H1 (cell line): Measurements from ENCODE around the gene LRCH1. TPM values are rescaled to one million over a fixed set of nuclear protein-coding genes. Genes with fewer than 3 reads are reported as not detected.

Experiments
- CTCF ChIA-PET: fragments of 300-600 bp; sonication (Branson Sonifier 250); formaldehyde crosslinking; loops from one replicate; lab custom pipeline; 2021; ENCODE audit not compliant: partially characterized antibody; lab: Charles Lee
- POLR2A ChIA-PET: fragments of 300-600 bp; sonication (Branson Sonifier 250); formaldehyde crosslinking; loops from one replicate; lab custom pipeline; 2021; ENCODE audit warnings: inconsistent platforms; ENCODE audit not compliant: partially characterized antibody; lab: Charles Lee
- DNase-seq, 2 experiments: peaks; one replicate each; pipeline versions ENCODE4 v3.0.0 to v3.0.0-alpha.2; 2010 to 2022; ENCODE audit warnings: low spot score in 2 of 2, low read depth in 1 of 2, mixed read lengths in 1 of 2
- FAIRE-seq: peaks from 2 replicates; lab custom pipeline; 2011; peaks lifted over from hg19 to GRCh38; lab: Jason Lieb, UNC
- H2AFZ ChIP-seq: 2 replicates; pipeline ENCODE4 v1.8.1; 2012; ENCODE audit warnings: low read length, inconsistent platforms
- H2AK5ac ChIP-seq: 2 replicates; pipeline ENCODE4 v1.6.1; 2013; ENCODE audit warnings: low read depth, low read length
- H2BK120ac ChIP-seq: replicated peaks from 2 replicates; pipeline ENCODE3; 2013; ENCODE audit warnings: low read depth, low read length, inconsistent platforms
- H2BK12ac ChIP-seq: 2 replicates; pipeline ENCODE4 v1.6.1; 2013; ENCODE audit warnings: low read depth, low read length
- H2BK15ac ChIP-seq: 2 replicates; pipeline ENCODE4 v1.6.1; 2013; ENCODE audit warnings: low read length
- H2BK20ac ChIP-seq: 2 replicates; pipeline ENCODE4 v1.6.1; 2013; ENCODE audit warnings: low read length
- H2BK5ac ChIP-seq: 2 replicates; pipeline ENCODE4 v1.6.1; 2013; ENCODE audit warnings: low read depth, low read length
- H3K14ac ChIP-seq: 2 replicates; pipeline ENCODE4 v1.6.1; 2013; ENCODE audit warnings: inconsistent platforms; ENCODE audit not compliant: insufficient read length
- H3K18ac ChIP-seq: 2 replicates; pipeline ENCODE4 v1.6.1; 2013; ENCODE audit warnings: low read length; ENCODE audit errors: extremely low read depth
- H3K23ac ChIP-seq: 2 replicates; pipeline ENCODE4 v1.6.1; 2013; ENCODE audit warnings: inconsistent platforms; ENCODE audit not compliant: insufficient read length
- H3K23me2 ChIP-seq: 2 replicates; pipeline ENCODE4 v1.6.1; 2013; ENCODE audit warnings: low read depth, low read length
- H3K27ac ChIP-seq: 2 replicates; pipeline ENCODE4 v1.6.1; 2011; ENCODE audit warnings: low read depth, low read length, inconsistent platforms
- H3K27me3 ChIP-seq, 4 experiments: replicated peaks in 1 of 4; 1 replicate in 1 of 4; 2 replicates in 3 of 4; pipeline versions ENCODE4 v1.6.1 to v1.8.1; 2011 to 2013; ENCODE audit warnings: low read length in 3 of 4, mild to moderate bottlenecking in 3 of 4, inconsistent platforms in 2 of 4, mixed read lengths in 2 of 4, moderate library complexity in 1 of 4; ENCODE audit not compliant: control insufficient read depth in 3 of 4, insufficient read depth in 3 of 4; ENCODE audit errors: extremely low read depth in 1 of 4
- H3K36me3 ChIP-seq, 4 experiments: 2 replicates each; pipeline versions ENCODE4 v1.6.1 to v1.8.1; 2011 to 2013; ENCODE audit warnings: mild to moderate bottlenecking in 4 of 4, low read length in 3 of 4, moderate library complexity in 2 of 4, control low read depth in 1 of 4, inconsistent platforms in 1 of 4; ENCODE audit not compliant: insufficient read depth in 4 of 4, control insufficient read depth in 2 of 4
- H3K4ac ChIP-seq: replicated peaks from 2 replicates; pipeline ENCODE3; 2013; ENCODE audit warnings: low read length, low read depth, mixed read lengths, inconsistent platforms; ENCODE audit not compliant: insufficient read length
- H3K4me1 ChIP-seq, 4 experiments: replicated peaks in 1 of 4; 1 replicate in 1 of 4; 2 replicates in 3 of 4; pipeline versions ENCODE4 v1.6.1 to v1.8.1; 2011 to 2013; ENCODE audit warnings: low read length in 3 of 4, inconsistent platforms in 2 of 4, mixed read lengths in 1 of 4; ENCODE audit not compliant: insufficient read depth in 4 of 4, control insufficient read depth in 3 of 4
- H3K4me2 ChIP-seq, 2 experiments: 2 replicates each; pipeline versions ENCODE4 v1.6.1 to v1.8.1; 2011 to 2013; ENCODE audit warnings: low read depth in 2 of 2, low read length in 2 of 2, control low read depth in 1 of 2, inconsistent platforms in 1 of 2, mild to moderate bottlenecking in 1 of 2; ENCODE audit not compliant: insufficient read depth in 1 of 2
- H3K4me3 ChIP-seq, 4 experiments: fragments of 200-600, 300-600 bp in 1 of 4; sonication (generic), shearing (Covaris generic), sonication (Bioruptor Twin) in 1 of 4; 2 replicates each; pipeline versions ENCODE4 v1.5.1 to v1.8.1; 2011 to 2016; ENCODE audit warnings: low read length in 4 of 4, low read depth in 3 of 4, control low read depth in 2 of 4, inconsistent platforms in 2 of 4, mild to moderate bottlenecking in 2 of 4, mixed read lengths in 1 of 4, moderate library complexity in 1 of 4; ENCODE audit not compliant: insufficient read depth in 2 of 4; ENCODE audit errors: extremely low read depth in 1 of 4
- H3K56ac ChIP-seq: replicated peaks from 2 replicates; pipeline ENCODE3; 2013; ENCODE audit warnings: low read depth, mild to moderate bottlenecking, mixed read lengths, low read length, inconsistent platforms; ENCODE audit not compliant: insufficient read length
- H3K79me1 ChIP-seq: 2 replicates; pipeline ENCODE4 v1.6.1; 2013; ENCODE audit warnings: low read depth, low read length, control low read depth
- H3K79me2 ChIP-seq, 2 experiments: 2 replicates each; pipeline versions ENCODE4 v1.6.1 to v1.8.1; 2012 to 2013; ENCODE audit warnings: low read length in 2 of 2, mild to moderate bottlenecking in 2 of 2, inconsistent platforms in 1 of 2; ENCODE audit not compliant: insufficient read depth in 2 of 2, control insufficient read depth in 1 of 2
- H3K9ac ChIP-seq, 4 experiments: replicated peaks in 1 of 4; 1 replicate in 1 of 4; 2 replicates in 3 of 4; pipeline versions ENCODE4 v1.6.1 to v1.8.1; 2011 to 2013; ENCODE audit warnings: low read depth in 3 of 4, low read length in 3 of 4, control low read depth in 2 of 4, mild to moderate bottlenecking in 2 of 4, moderate library complexity in 2 of 4, inconsistent platforms in 1 of 4; ENCODE audit errors: extremely low read depth in 1 of 4
- H3K9me3 ChIP-seq, 2 experiments: 2 replicates each; pipeline versions ENCODE4 v1.6.1 to v1.8.1; 2012 to 2013; ENCODE audit warnings: mild to moderate bottlenecking in 2 of 2, moderate library complexity in 2 of 2, control low read depth in 1 of 2, inconsistent platforms in 1 of 2, low read depth in 1 of 2, low read length in 1 of 2, mixed read lengths in 1 of 2; ENCODE audit not compliant: insufficient read depth in 2 of 2
- H4K20me1 ChIP-seq, 2 experiments: replicated peaks in 1 of 2; 2 replicates each; pipeline versions ENCODE3 to v1.8.1; 2011 to 2013; ENCODE audit warnings: inconsistent platforms in 2 of 2, low read length in 2 of 2, mild to moderate bottlenecking in 1 of 2; ENCODE audit not compliant: insufficient read depth in 2 of 2, control insufficient read depth in 1 of 2
- H4K5ac ChIP-seq: 2 replicates; pipeline ENCODE4 v1.6.1; 2013; ENCODE audit warnings: low read length, low read depth, mixed read lengths, inconsistent platforms; ENCODE audit not compliant: insufficient read length
- H4K8ac ChIP-seq: 2 replicates; pipeline ENCODE4 v1.8.0; 2013; ENCODE audit warnings: mild to moderate bottlenecking, moderate library complexity, low read length, inconsistent platforms; ENCODE audit not compliant: insufficient read depth; ENCODE audit errors: extremely low read depth
- H4K91ac ChIP-seq: replicated peaks from 2 replicates; pipeline ENCODE3; 2013; ENCODE audit warnings: low read length, mixed read lengths, inconsistent platforms; ENCODE audit not compliant: insufficient read length
- CHD2 ChIP-seq: IDR thresholded peaks from 2 replicates; pipeline ENCODE4 v1.6.1; 2012; ENCODE audit warnings: low read length, improper control_type of control experiment
- FOSL1 ChIP-seq: IDR thresholded peaks from 2 replicates; pipeline ENCODE4 v1.6.1; 2011; ENCODE audit warnings: mild to moderate bottlenecking, low read depth, low read length, moderate library complexity; ENCODE audit not compliant: insufficient read depth
- HDAC6 ChIP-seq: IDR thresholded peaks from one replicate; pipeline ENCODE4 v1.7.1; 2012; ENCODE audit warnings: low read depth, mild to moderate bottlenecking, inconsistent platforms, low read length, moderate library complexity
- JUN ChIP-seq: IDR thresholded peaks from 2 replicates; pipeline ENCODE4 v1.6.1; 2011; ENCODE audit warnings: low read depth, mild to moderate bottlenecking, improper control_type of control experiment, low read length
- JUND ChIP-seq: IDR thresholded peaks from 2 replicates; pipeline ENCODE4 v1.6.1; 2011; ENCODE audit warnings: mild to moderate bottlenecking, improper control_type of control experiment, low read length
- KDM1A ChIP-seq: fragments of 200-600, 300-600 bp; sonication (generic); IDR thresholded peaks from 2 replicates; pipeline ENCODE4 v1.7.1; 2016; ENCODE audit warnings: mild to moderate bottlenecking, low read length, borderline replicate concordance
- POLR2AphosphoS5 ChIP-seq: IDR thresholded peaks from 2 replicates; pipeline ENCODE4 v1.6.1; 2011; ENCODE audit warnings: low read depth, low read length
- SIRT6 ChIP-seq: IDR thresholded peaks from one replicate; pipeline ENCODE4 v1.7.1; 2012; ENCODE audit warnings: low read length, inconsistent platforms
- SIX5 ChIP-seq: IDR thresholded peaks from 2 replicates; pipeline ENCODE4 v1.6.1; 2011; ENCODE audit warnings: mild to moderate bottlenecking, low read depth, low read length
- SP4 ChIP-seq: IDR thresholded peaks from 2 replicates; pipeline ENCODE4 v1.6.1; 2012; ENCODE audit warnings: low read length, inconsistent platforms
- TAF1 ChIP-seq: IDR thresholded peaks from 2 replicates; pipeline ENCODE4 v1.6.1; 2011; ENCODE audit warnings: mild to moderate bottlenecking, low read depth, low read length
- TCF12 ChIP-seq: IDR thresholded peaks from 2 replicates; pipeline ENCODE4 v1.6.1; 2011; ENCODE audit warnings: low read depth, mild to moderate bottlenecking, low read length
- WGBS, 2 experiments: shearing (Covaris generic) in 1 of 2; methylation state at CpG; one replicate each; pipeline versions ENCODE4 v1.1.6 to v1.1.7; 2013 to 2015; ENCODE audit warnings: low lambda C conversion rate in 2 of 2, mixed read lengths in 2 of 2, inconsistent platforms in 1 of 2, low coverage in 1 of 2, missing lambda C conversion rate in 1 of 2; ENCODE audit not compliant: insufficient replicate concordance in 2 of 2, insufficient coverage in 1 of 2, insufficient read length in 1 of 2; ENCODE audit errors: extremely low coverage in 1 of 2, missing lambda C conversion rate in 1 of 2; 5-methylcytosine and 5-hydroxymethylcytosine counted together
- polyA plus RNA-seq, 7 experiments: library from polyadenylated mRNA; depleted of rRNA in 3 of 7; stranded (reverse) in 5 of 7; unstranded in 2 of 7; fragments of >200 nt in 5 of 7; fragments of 200-250 nt in 2 of 7; gene quantifications; 1 replicate in 5 of 7; 2 replicates in 1 of 7; 4 replicates in 1 of 7; pipeline versions ENCODE4 v1.2.1 to v1.2.3, GENCODE V29; 2011 to 2013; ENCODE audit warnings: missing spikeins in 2 of 7, mixed read lengths in 2 of 7
- total RNA-seq: library from RNA; stranded (reverse); fragmentation: NEBNext Ultra II Directional; extraction: Animal tissue kit (Norgen Biotek cat#: 25700); gene quantifications from 2 replicates; pipeline ENCODE4 v1.2.1, GENCODE V29; 2021
- TF ChIP-seq, protein P1 (sequence below): IDR thresholded peaks from 2 replicates; pipeline ENCODE4 v1.6.1; 2011; ENCODE audit warnings: low read depth, mild to moderate bottlenecking, low read length; ENCODE audit not compliant: insufficient read depth
- TF ChIP-seq, protein P2 (sequence below): IDR thresholded peaks from 2 replicates; pipeline ENCODE4 v1.6.1; 2011; ENCODE audit warnings: low read length, improper control_type of control experiment

Gene LRCH1
- total and polyA plus RNA-seq, 2 of the 8 experiments (the other 6 are each of a cell fraction or from before 2014, with no cell fraction given), result 3.0 to 10.1 TPM

DNA sequence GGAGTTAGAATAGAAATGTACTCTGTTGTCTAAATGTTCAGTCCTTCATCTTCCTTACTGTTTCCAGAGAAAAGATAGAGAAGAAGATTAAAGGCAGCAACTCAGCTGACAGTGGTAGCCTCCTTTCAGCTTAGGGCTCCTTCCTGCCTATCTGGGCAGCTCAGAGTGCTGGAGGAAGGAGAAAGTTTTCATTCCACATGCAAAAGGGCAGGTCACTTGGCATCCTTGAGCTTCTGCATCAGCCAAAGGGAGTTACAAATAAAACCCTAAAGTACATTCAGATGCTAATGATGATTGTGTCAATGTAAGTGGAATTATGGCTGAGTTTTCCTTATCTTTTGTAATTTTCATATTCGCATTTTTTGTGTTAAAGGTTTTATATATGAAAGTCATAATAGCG, 185.1 kb downstream of the LRCH1 start:
- Histone ChIP-seq H2BK15ac (no peak overlapping the region), H4K8ac (no peak overlapping the region), H3K4me3 (no peak overlapping the region), H3K4ac (no peak overlapping the region), H2AK5ac (no peak overlapping the region), H3K56ac (no peak overlapping the region), H3K23ac (no peak overlapping the region), H3K27me3 (no peaks in the 10 kb centered on the region), H3K27ac (no peak overlapping the region), H3K79me2 (no peaks in the 10 kb centered on the region), H4K20me1 (peaks cover 0 to 2% of the 10 kb centered on the region in 2 experiments), H3K9ac (no peak overlapping the region), H3K4me1 (no peaks in the 10 kb centered on the region), H4K91ac (no peak overlapping the region), H3K18ac (no peak overlapping the region), H2AFZ (no peak overlapping the region), H3K4me2 (no peak overlapping the region), H2BK12ac (no peak overlapping the region), H3K36me3 (no peaks in the 10 kb centered on the region; a peak in 1 of 8 replicates), H3K14ac (no peak overlapping the region), H3K9me3 (no peaks in the 10 kb centered on the region), H2BK20ac (no peak overlapping the region), H4K5ac (no peak overlapping the region), H2BK120ac (no peak overlapping the region), H3K79me1 (no peaks in the 10 kb centered on the region), H2BK5ac (no peak overlapping the region), H3K23me2 (no peaks in the 10 kb centered on the region; the same call in 1 of the 2 replicates)
- ChIA-PET POLR2A (interaction anchor here (0.5 kb wide), 1 partner anchor 9 kb away, joined by 3 read pairs; no protein-coding TSS in a partner anchor), CTCF (interaction anchor here (0.8 kb wide), 1 partner anchor 9 kb away, joined by 3 read pairs; no protein-coding TSS in a partner anchor)
- FAIRE-seq, result no peak
- DNase-seq, result no peak
- 87% methylated on average over 2 of the region's 2 CpGs; no CpG with 5 or more reads in 1 of the 2 experiments for WGBS, 2 experiments
- TF ChIP-seq JUN (no peak), SIX5 (no peak), TAF1 (no peak), JUND (no peak), SP4 (no peak), POLR2AphosphoS5 (no peak), HDAC6 (no peak), TCF12 (no peak), KDM1A (no peak), FOSL1 (no peak), CHD2 (no peak), SIRT6 (no peak)
- TF ChIP-seq, protein P1, sequence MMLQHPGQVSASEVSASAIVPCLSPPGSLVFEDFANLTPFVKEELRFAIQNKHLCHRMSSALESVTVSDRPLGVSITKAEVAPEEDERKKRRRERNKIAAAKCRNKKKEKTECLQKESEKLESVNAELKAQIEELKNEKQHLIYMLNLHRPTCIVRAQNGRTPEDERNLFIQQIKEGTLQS, result no peak
- TF ChIP-seq, protein P2, sequence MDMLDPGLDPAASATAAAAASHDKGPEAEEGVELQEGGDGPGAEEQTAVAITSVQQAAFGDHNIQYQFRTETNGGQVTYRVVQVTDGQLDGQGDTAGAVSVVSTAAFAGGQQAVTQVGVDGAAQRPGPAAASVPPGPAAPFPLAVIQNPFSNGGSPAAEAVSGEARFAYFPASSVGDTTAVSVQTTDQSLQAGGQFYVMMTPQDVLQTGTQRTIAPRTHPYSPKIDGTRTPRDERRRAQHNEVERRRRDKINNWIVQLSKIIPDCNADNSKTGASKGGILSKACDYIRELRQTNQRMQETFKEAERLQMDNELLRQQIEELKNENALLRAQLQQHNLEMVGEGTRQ, result no peak
